ENCODE data around the gene NTSR1.

The NTSR1 gene

GRCh38 chr20:62704341-62704948 lies 4.2 kb upstream of the NTSR1 start:
- peaks cover 0 to 14% (median 7%) of the 10 kb centered on the region in 11 experiments; a peak in 7 of 22 replicates for H4K20me1 ChIP-seq
- H3K4me3 ChIP-seq = no peak overlapping the region
- H3K9ac ChIP-seq = no peak overlapping the region; a peak in 1 of 22 replicates
- H3K36me3 ChIP-seq = no peaks in the 10 kb centered on the region
- H3K27ac ChIP-seq = no peak overlapping the region
- no peak for TF ChIP-seq Cebpa-rat (IDR thresholded peaks at IDR 0.05)
- peaks cover 41 to 71% (median 65%) of the 10 kb centered on the region in 10 experiments for H3K4me1 ChIP-seq
- H3K9me3 ChIP-seq (replicated peaks in 1 of 11) = no peaks in the 10 kb centered on the region
- H3K27me3 ChIP-seq = peaks cover 28 to 40% (median 32%) of the 10 kb centered on the region in 11 experiments
- H3K4me2 ChIP-seq = peak overlapping the region; percentile 38 to 97 (median 54); a peak in 20 of 22 replicates

GRCh38 chr20:62705627-62706026 lies 3.0 kb upstream of the NTSR1 start:
- peaks cover 44 to 73% (median 67%) of the 10 kb centered on the region in 10 experiments for H3K4me1 ChIP-seq
- H3K36me3 ChIP-seq = no peaks in the 10 kb centered on the region
- TF ChIP-seq Cebpa-rat (IDR thresholded peaks at IDR 0.05) = no peak
- no peak overlapping the region for H3K4me3 ChIP-seq
- H4K20me1 ChIP-seq = peaks cover 0 to 25% (median 7%) of the 10 kb centered on the region in 11 experiments; a peak in 7 of 22 replicates
- peak overlapping the region in 7 of 11 experiments; percentile 9 to 97 (median 54); a peak in 8 of 22 replicates for H3K4me2 ChIP-seq
- peaks cover 40 to 51% (median 44%) of the 10 kb centered on the region in 11 experiments for H3K27me3 ChIP-seq
- H3K9ac ChIP-seq = no peak overlapping the region
- no peak overlapping the region for H3K27ac ChIP-seq
- no peaks in the 10 kb centered on the region for H3K9me3 ChIP-seq (replicated peaks in 1 of 11)

GRCh38 chr20:62706344-62706743 lies 2.3 kb upstream of the NTSR1 start:
- Histone ChIP-seq H3K27me3 (peaks cover 45 to 57% (median 50%) of the 10 kb centered on the region in 11 experiments), H3K4me3 (no peak overlapping the region), H4K20me1 (peaks cover 0 to 25% (median 7%) of the 10 kb centered on the region in 11 experiments; a peak in 7 of 22 replicates), H3K9me3 (replicated peaks in 1 of 11) (no peaks in the 10 kb centered on the region), H3K36me3 (no peaks in the 10 kb centered on the region), H3K4me1 (peaks cover 50 to 79% (median 70%) of the 10 kb centered on the region in 10 experiments), H3K9ac (no peak overlapping the region), H3K4me2 (peak overlapping the region in 7 of 11 experiments; percentile 26 to 97 (median 93); a peak in 11 of 22 replicates), H3K27ac (no peak overlapping the region)
- TF ChIP-seq Cebpa-rat (IDR thresholded peaks at IDR 0.05) = no peak

GRCh38 chr20:62706857-62707256 lies 1.8 kb upstream of the NTSR1 start:
- H3K4me2 ChIP-seq = peak overlapping the region in 9 of 11 experiments; percentile 6 to 97 (median 93); a peak in 15 of 22 replicates
- H4K20me1 ChIP-seq = peaks cover 0 to 25% (median 7%) of the 10 kb centered on the region in 11 experiments; a peak in 7 of 22 replicates
- H3K9me3 ChIP-seq (replicated peaks in 1 of 11) = no peaks in the 10 kb centered on the region
- TF ChIP-seq Cebpa-rat (IDR thresholded peaks at IDR 0.05) = no peak
- no peak overlapping the region for H3K9ac ChIP-seq
- H3K4me3 ChIP-seq = no peak overlapping the region
- H3K27me3 ChIP-seq = peaks cover 45 to 57% (median 50%) of the 10 kb centered on the region in 11 experiments
- peaks cover 50 to 79% (median 70%) of the 10 kb centered on the region in 10 experiments for H3K4me1 ChIP-seq
- no peaks in the 10 kb centered on the region for H3K36me3 ChIP-seq
- H3K27ac ChIP-seq = no peak overlapping the region

- Histone ChIP-seq H3K36me3 (no peaks in the 10 kb centered on the region), H3K9ac (no peak overlapping the region), H4K20me1 (peaks cover 0 to 25% (median 7%) of the 10 kb centered on the region in 11 experiments; a peak in 7 of 22 replicates), H3K4me1 (peaks cover 50 to 78% (median 69%) of the 10 kb centered on the region in 10 experiments), H3K4me2 (peak overlapping the region; percentile 91 to 97 (median 96)), H3K27ac (no peak overlapping the region), H3K9me3 (replicated peaks in 1 of 11) (no peaks in the 10 kb centered on the region), H3K27me3 (peaks cover 45 to 57% (median 50%) of the 10 kb centered on the region in 11 experiments), H3K4me3 (peak overlapping the region in 5 of 10 experiments; percentile 56 to 72 (median 60); a peak in 6 of 20 replicates)
- no peak for TF ChIP-seq Cebpa-rat (IDR thresholded peaks at IDR 0.05)
Measured at GRCh38 chr20:62707276-62707920, 1.2 kb upstream of the NTSR1 start.

- no peak overlapping the region for H3K27ac ChIP-seq
- H3K27me3 ChIP-seq = peaks cover 45 to 53% (median 50%) of the 10 kb centered on the region in 11 experiments
- peak overlapping the region; percentile 91 to 97 (median 96) for H3K4me2 ChIP-seq
- peaks cover 0 to 25% (median 7%) of the 10 kb centered on the region in 11 experiments; a peak in 7 of 22 replicates for H4K20me1 ChIP-seq
- TF ChIP-seq Cebpa-rat (IDR thresholded peaks at IDR 0.05) = no peak
- peak overlapping the region in 6 of 11 experiments; percentile 6 to 50 (median 26); a peak in 5 of 22 replicates for H3K9ac ChIP-seq
- H3K9me3 ChIP-seq (replicated peaks in 1 of 11) = no peaks in the 10 kb centered on the region
- peaks cover 45 to 71% (median 62%) of the 10 kb centered on the region in 10 experiments for H3K4me1 ChIP-seq
- peak overlapping the region; percentile 50 to 72 (median 59) for H3K4me3 ChIP-seq
- no peaks in the 10 kb centered on the region for H3K36me3 ChIP-seq
Measured at GRCh38 chr20:62707921-62708521, 615 bp upstream of the NTSR1 start.

- peaks cover 45 to 57% (median 50%) of the 10 kb centered on the region in 11 experiments for H3K27me3 ChIP-seq
- peak overlapping the region in 4 of 11 experiments; percentile 93 to 97 (median 96); a peak in 6 of 22 replicates for H3K4me2 ChIP-seq
- no peak overlapping the region for H3K9ac ChIP-seq
- peak overlapping the region in 1 of 10 experiments; percentile 72; a peak in 1 of 20 replicates for H3K4me3 ChIP-seq
- TF ChIP-seq Cebpa-rat (IDR thresholded peaks at IDR 0.05) = no peak
- H4K20me1 ChIP-seq = peaks cover 0 to 25% (median 7%) of the 10 kb centered on the region in 11 experiments; a peak in 7 of 22 replicates
- peaks cover 30 to 63% (median 55%) of the 10 kb centered on the region in 10 experiments for H3K4me1 ChIP-seq
- H3K9me3 ChIP-seq (replicated peaks in 1 of 11) = peaks cover 0 to 2% (median 0%) of the 10 kb centered on the region in 11 experiments; a peak in 1 of 22 replicates
- H3K27ac ChIP-seq = no peak overlapping the region
- H3K36me3 ChIP-seq = no peaks in the 10 kb centered on the region
Measured at GRCh38 chr20:62709537-62709905, 885 bp downstream of the NTSR1 start.

- Histone ChIP-seq H3K27me3 (peaks cover 45 to 63% (median 50%) of the 10 kb centered on the region in 11 experiments), H4K20me1 (peaks cover 0 to 25% (median 6%) of the 10 kb centered on the region in 11 experiments; a peak in 7 of 22 replicates), H3K4me1 (peaks cover 27 to 63% (median 57%) of the 10 kb centered on the region in 10 experiments; a peak in 19 of 20 replicates), H3K36me3 (no peaks in the 10 kb centered on the region), H3K27ac (no peak overlapping the region), H3K4me3 (no peak overlapping the region), H3K9me3 (replicated peaks in 1 of 11) (peaks cover 0 to 4% (median 0%) of the 10 kb centered on the region in 11 experiments; a peak in 1 of 22 replicates), H3K9ac (no peak overlapping the region), H3K4me2 (peak overlapping the region in 8 of 11 experiments; percentile 1 to 50 (median 32); a peak in 8 of 22 replicates)
- TF ChIP-seq Cebpa-rat (IDR thresholded peaks at IDR 0.05) = no peak
Measured at GRCh38 chr20:62710221-62710885, 1.7 kb downstream of the NTSR1 start.
